Bronchial epithelial cell (primary cell): ENCODE data around the gene TMEM250. TPM values are rescaled to one million over a fixed set of nuclear protein-coding genes. Genes with fewer than 3 reads are reported as not detected.

Experiments
- DNase-seq: peaks from one replicate; pipeline ENCODE4 v3.0.0-alpha.2; 2010; ENCODE audit warnings: low read depth
- FAIRE-seq: peaks from 2 replicates; lab custom pipeline; 2011; peaks lifted over from hg19 to GRCh38; lab: Jason Lieb, UNC
- H3K27me3 ChIP-seq: 2 replicates; pipeline ENCODE4 v1.5.1; 2011; ENCODE audit warnings: low read length; ENCODE audit not compliant: control insufficient read depth, insufficient read depth
- H3K36me3 ChIP-seq: 2 replicates; pipeline ENCODE4 v1.5.1; 2011; ENCODE audit warnings: low read length; ENCODE audit not compliant: control insufficient read depth, insufficient read depth
- H3K4me3 ChIP-seq: 2 replicates; pipeline ENCODE4 v1.5.1; 2011; ENCODE audit warnings: mild to moderate bottlenecking, low read depth, low read length, control low read depth
- CTCF ChIP-seq: IDR thresholded peaks from 2 replicates; pipeline ENCODE4 v1.5.1; 2011; ENCODE audit warnings: mild to moderate bottlenecking, moderate library complexity, low read length, control low read depth, inconsistent platforms; ENCODE audit not compliant: insufficient read depth, severe bottlenecking
- total RNA-seq: library from RNA; depleted of rRNA; stranded (reverse); fragments of >200 nt; gene quantifications from 2 replicates; pipeline ENCODE4 v1.2.1, GENCODE V29; 2014

The TMEM250 gene
- total RNA-seq, 1 donor from 2014 or later, result 67.9 TPM

GRCh38 chr9:136136127-136136925 lies 17.7 kb upstream of the TMEM250 start:
- no peak overlapping the region for H3K4me3 ChIP-seq
- DNase-seq (no peak), FAIRE-seq (no peak)
- no peak for TF ChIP-seq CTCF
- H3K36me3 ChIP-seq, result no peaks in the 10 kb centered on the region
- H3K27me3 ChIP-seq, result peaks cover 21% of the 10 kb centered on the region

GRCh38 chr9:136135326-136136126 lies 16.9 kb upstream of the TMEM250 start:
- FAIRE-seq (no peak), DNase-seq (no peak)
- TF ChIP-seq CTCF, result no peak
- Histone ChIP-seq H3K36me3 (no peaks in the 10 kb centered on the region), H3K4me3 (no peak overlapping the region), H3K27me3 (peaks cover 25% of the 10 kb centered on the region)

- H3K36me3 ChIP-seq, result no peaks in the 10 kb centered on the region
- DNase-seq (no peak), FAIRE-seq (peak; percentile 62)
- no peak overlapping the region for H3K4me3 ChIP-seq
- TF ChIP-seq CTCF, result no peak
- peaks cover 31% of the 10 kb centered on the region for H3K27me3 ChIP-seq
These were observed 15.3 kb upstream of the TMEM250 start for GRCh38 chr9:136133959-136134484.

- FAIRE-seq, result no peak
- no peaks in the 10 kb centered on the region for H3K36me3 ChIP-seq
- H3K4me3 ChIP-seq, result no peak overlapping the region
- peaks cover 31% of the 10 kb centered on the region for H3K27me3 ChIP-seq
- TF ChIP-seq CTCF, result peak; percentile 53
- no peak for DNase-seq
These were observed 14.7 kb upstream of the TMEM250 start for GRCh38 chr9:136133191-136133958.

- Histone ChIP-seq H3K4me3 (no peak overlapping the region), H3K27me3 (peaks cover 31% of the 10 kb centered on the region), H3K36me3 (no peaks in the 10 kb centered on the region)
- DNase-seq, result no peak
- no peak for FAIRE-seq
- no peak for TF ChIP-seq CTCF
These were observed 13.9 kb upstream of the TMEM250 start for GRCh38 chr9:136132512-136133050.
